ENCODE results near the gene ADSS2. TPM values are rescaled to one million over a fixed set of nuclear protein-coding genes. Genes with fewer than 3 reads are reported as not detected.

Gene ADSS2
- total RNA-seq, 1 donor from 2014 or later: 6.1 TPM

- DNase-seq: no peak
- H3K4me1 ChIP-seq: no peaks in the 10 kb centered on the region
- peaks cover 5% of the 10 kb centered on the region for H3K9me3 ChIP-seq (replicated peaks)
- H3K27ac ChIP-seq (replicated peaks): no peak overlapping the region
- intact Hi-C loops (cut with micrococcal nuclease): no loop called here
- no peak overlapping the region for H3K4me3 ChIP-seq
- H3K27me3 ChIP-seq (ENCODE audit: low read depth): no peaks in the 10 kb centered on the region
- no peak for TF ChIP-seq CTCF (IDR thresholded peaks at IDR 0.05; ENCODE audit: borderline replicate concordance)
- no peaks in the 10 kb centered on the region for H3K36me3 ChIP-seq
These were observed 21.4 kb upstream of the ADSS2 start for GRCh38 chr1:244473059-244473605.

GRCh38 chr1:244466724-244467123 is 15.0 kb upstream of the ADSS2 start:
- Histone ChIP-seq H3K4me3 (no peak overlapping the region), H3K36me3 (no peaks in the 10 kb centered on the region), H3K27ac (replicated peaks) (no peak overlapping the region), H3K27me3 (ENCODE audit: low read depth) (no peaks in the 10 kb centered on the region), H3K4me1 (peaks cover 2% of the 10 kb centered on the region), H3K9me3 (replicated peaks) (no peaks in the 10 kb centered on the region)
- intact Hi-C loops (cut with micrococcal nuclease): no loop called here
- no peak for DNase-seq
- TF ChIP-seq CTCF (IDR thresholded peaks at IDR 0.05; ENCODE audit: borderline replicate concordance): no peak

GRCh38 chr1:244461245-244462071 is 9.7 kb upstream of the ADSS2 start, which contains the start of gene CATSPERE:
Gene CATSPERE (plus strand): TSS chr1:244461273. CDS start chr1:244461430, 157 bp downstream.
- peak; percentile 92 for DNase-seq
- intact Hi-C loops (cut with micrococcal nuclease): no loop called here
- Histone ChIP-seq H3K4me1 (peaks cover 14% of the 10 kb centered on the region), H3K9me3 (replicated peaks) (no peaks in the 10 kb centered on the region), H3K4me3 (peak within 1 kb of the TSS; percentile 75), H3K27me3 (ENCODE audit: low read depth) (no peaks in the 10 kb centered on the region), H3K36me3 (no peaks in the 10 kb centered on the region), H3K27ac (replicated peaks) (peak within 1 kb of the TSS; percentile 93)
- no peak for TF ChIP-seq CTCF (IDR thresholded peaks at IDR 0.05; ENCODE audit: borderline replicate concordance)

- peak overlapping the region; percentile 93 for H3K27ac ChIP-seq (replicated peaks)
- H3K27me3 ChIP-seq (ENCODE audit: low read depth): no peaks in the 10 kb centered on the region
- H3K9me3 ChIP-seq (replicated peaks): no peaks in the 10 kb centered on the region
- no peak for DNase-seq
- H3K36me3 ChIP-seq: no peaks in the 10 kb centered on the region
- TF ChIP-seq CTCF (IDR thresholded peaks at IDR 0.05; ENCODE audit: borderline replicate concordance): no peak
- peaks cover 14% of the 10 kb centered on the region for H3K4me1 ChIP-seq
- intact Hi-C loops (cut with micrococcal nuclease): no loop called here
- H3K4me3 ChIP-seq: peak overlapping the region; percentile 75
These were observed 8.5 kb upstream of the ADSS2 start for GRCh38 chr1:244460197-244460596.

GRCh38 chr1:244458781-244459180 is 7.1 kb upstream of the ADSS2 start:
- Histone ChIP-seq H3K4me3 (no peak overlapping the region), H3K36me3 (no peaks in the 10 kb centered on the region), H3K4me1 (peaks cover 14% of the 10 kb centered on the region), H3K9me3 (replicated peaks) (no peaks in the 10 kb centered on the region), H3K27ac (replicated peaks) (no peak overlapping the region), H3K27me3 (ENCODE audit: low read depth) (no peaks in the 10 kb centered on the region)
- no peak for DNase-seq
- no peak for TF ChIP-seq CTCF (IDR thresholded peaks at IDR 0.05; ENCODE audit: borderline replicate concordance)
- intact Hi-C loops (cut with micrococcal nuclease): no loop called here
